ENCODE results near the gene USP10.
"Not testable (repeated sequence)": the region's sequence is repeated elsewhere in the genome, so short reads cannot be mapped to it uniquely, and the experiment has no call there.

USP10 gene

GRCh38 chr16:84735849-84736586 lies 36.2 kb downstream of the USP10 start:
- Mint-ChIP-seq H3K27me3 (ENCODE audit: low read depth) (no peaks in the 10 kb centered on the region), H3K36me3 (ENCODE audit: low read depth) (peaks cover 23% of the 10 kb centered on the region), H3K4me1 (ENCODE audit: low read depth) (peaks cover 41% of the 10 kb centered on the region), H3K4me3 (peak overlapping the region; percentile 8), H3K9me3 (no peaks in the 10 kb centered on the region), H3K27ac (peak overlapping the region; percentile 72)
- peak; percentile 21 for DNase-seq (ENCODE audit: low spot score)

DNA sequence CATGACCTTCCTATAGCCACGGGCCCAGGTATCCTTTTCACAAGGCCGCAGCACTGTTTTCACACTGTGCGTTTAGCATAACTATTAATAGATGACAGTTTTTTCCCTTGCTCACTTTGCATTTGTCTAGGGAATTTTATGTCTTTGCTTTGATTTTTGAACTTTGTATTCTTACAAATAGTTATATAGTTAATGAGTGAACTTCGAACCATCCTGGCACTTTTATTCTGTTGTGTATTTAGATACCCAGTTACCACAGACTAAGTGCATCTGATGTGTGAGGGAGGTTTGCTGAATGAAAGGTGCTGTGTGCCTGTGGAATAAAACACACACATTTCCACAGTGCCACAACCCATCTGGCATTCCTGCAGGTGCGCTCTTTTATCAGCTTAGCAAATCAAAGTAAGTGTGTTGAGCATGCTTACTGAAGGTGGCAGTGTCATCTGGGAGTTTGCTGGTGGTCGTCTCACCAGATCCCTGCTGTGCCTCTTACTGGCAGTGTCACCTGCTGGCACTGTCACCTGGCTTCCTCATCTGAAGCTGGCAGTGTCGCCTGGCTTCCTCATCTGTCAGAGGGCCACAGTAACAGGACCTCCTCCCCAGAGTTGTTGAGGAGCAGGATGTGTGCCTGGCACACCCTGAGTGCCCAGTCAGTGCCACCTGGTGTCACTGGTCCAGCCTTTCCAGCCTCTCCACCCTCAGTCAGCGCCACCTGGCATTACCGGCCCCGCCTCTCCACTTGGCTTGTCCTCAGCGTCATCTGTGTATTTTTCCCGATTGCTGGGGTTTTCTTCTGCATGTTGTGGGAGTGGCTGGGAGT lies 37.6 kb downstream of the USP10 start:
- Mint-ChIP-seq H3K27ac (peak overlapping the region; percentile 24), H3K4me1 (ENCODE audit: low read depth) (peaks cover 42% of the 10 kb centered on the region), H3K36me3 (ENCODE audit: low read depth) (peaks cover 31% of the 10 kb centered on the region), H3K27me3 (ENCODE audit: low read depth) (no peaks in the 10 kb centered on the region), H3K4me3 (no peak overlapping the region), H3K9me3 (no peaks in the 10 kb centered on the region)
- no peak for DNase-seq (ENCODE audit: low spot score)

GRCh38 chr16:84738255-84739038 lies 38.6 kb downstream of the USP10 start:
- peak overlapping the region; percentile 74 for H3K27ac Mint-ChIP-seq
- no peaks in the 10 kb centered on the region for H3K9me3 Mint-ChIP-seq
- peak overlapping the region; percentile 67 for H3K4me3 Mint-ChIP-seq
- no peaks in the 10 kb centered on the region for H3K27me3 Mint-ChIP-seq (ENCODE audit: low read depth)
- H3K36me3 Mint-ChIP-seq (ENCODE audit: low read depth) = peaks cover 29% of the 10 kb centered on the region
- peak; percentile 69 for DNase-seq (ENCODE audit: low spot score)
- H3K4me1 Mint-ChIP-seq (ENCODE audit: low read depth) = peaks cover 40% of the 10 kb centered on the region

- Mint-ChIP-seq H3K27me3 (ENCODE audit: low read depth) (no peaks in the 10 kb centered on the region), H3K27ac (no peak overlapping the region), H3K4me1 (ENCODE audit: low read depth) (peaks cover 40% of the 10 kb centered on the region), H3K9me3 (no peaks in the 10 kb centered on the region), H3K4me3 (no peak overlapping the region), H3K36me3 (ENCODE audit: low read depth) (peaks cover 28% of the 10 kb centered on the region)
- no peak for DNase-seq (ENCODE audit: low spot score)
These were observed 39.7 kb downstream of the USP10 start for GRCh38 chr16:84739349-84740124.

GRCh38 chr16:84740596-84741116 lies 40.9 kb downstream of the USP10 start:
- H3K27ac Mint-ChIP-seq = no peak overlapping the region

GRCh38 chr16:84741340-84741830 lies 41.6 kb downstream of the USP10 start:
- H3K4me3 Mint-ChIP-seq = no peak overlapping the region
- peaks cover 28% of the 10 kb centered on the region for H3K36me3 Mint-ChIP-seq (ENCODE audit: low read depth)
- no peaks in the 10 kb centered on the region for H3K27me3 Mint-ChIP-seq (ENCODE audit: low read depth)
- peak overlapping the region; percentile 33 for H3K27ac Mint-ChIP-seq
- no peaks in the 10 kb centered on the region for H3K9me3 Mint-ChIP-seq
- DNase-seq (ENCODE audit: low spot score) = no peak
- peaks cover 30% of the 10 kb centered on the region for H3K4me1 Mint-ChIP-seq (ENCODE audit: low read depth)

More at GRCh38 chr16:84740596-84741116, 40.9 kb downstream of the USP10 start:
- Mint-ChIP-seq H3K27me3 (ENCODE audit: low read depth) (no peaks in the 10 kb centered on the region), H3K4me3 (no peak overlapping the region), H3K36me3 (ENCODE audit: low read depth) (peaks cover 29% of the 10 kb centered on the region), H3K9me3 (no peaks in the 10 kb centered on the region), H3K4me1 (ENCODE audit: low read depth) (peaks cover 37% of the 10 kb centered on the region)
- no peak for DNase-seq (ENCODE audit: low spot score)

DNA sequence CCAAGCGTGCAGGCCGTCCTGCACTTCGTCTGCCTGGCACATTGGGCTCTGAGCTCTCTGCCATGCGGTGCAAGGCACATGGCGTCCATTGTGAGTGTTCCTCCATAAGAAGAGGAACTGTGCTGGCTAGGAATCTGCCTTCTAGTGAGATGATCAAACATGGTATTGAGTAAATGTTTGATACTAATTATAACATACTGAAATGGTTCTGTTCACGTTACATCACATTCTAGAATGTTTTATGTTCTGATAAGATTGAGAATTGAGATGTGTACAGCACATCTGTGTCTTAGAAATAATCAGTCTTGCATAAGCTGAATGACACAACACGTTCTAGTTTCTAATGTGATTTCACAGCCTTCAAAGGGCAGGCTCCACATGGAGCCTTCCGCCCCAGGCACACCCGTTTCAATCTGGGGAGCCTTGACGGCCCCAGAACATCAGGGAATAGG lies 42.9 kb downstream of the USP10 start:
- Mint-ChIP-seq H3K27me3 (ENCODE audit: low read depth) (no peaks in the 10 kb centered on the region), H3K4me1 (ENCODE audit: low read depth) (peaks cover 24% of the 10 kb centered on the region), H3K4me3 (no peak overlapping the region), H3K9me3 (no peaks in the 10 kb centered on the region), H3K27ac (no peak overlapping the region), H3K36me3 (ENCODE audit: low read depth) (peaks cover 30% of the 10 kb centered on the region)
- no peak for DNase-seq (ENCODE audit: low spot score)

GRCh38 chr16:84746231-84746630 lies 46.4 kb downstream of the USP10 start:
- Mint-ChIP-seq H3K36me3 (ENCODE audit: low read depth) (peaks cover 23% of the 10 kb centered on the region), H3K9me3 (no peaks in the 10 kb centered on the region), H3K4me3 (no peak overlapping the region), H3K27me3 (ENCODE audit: low read depth) (no peaks in the 10 kb centered on the region), H3K4me1 (ENCODE audit: low read depth) (peaks cover 16% of the 10 kb centered on the region), H3K27ac (no peak overlapping the region)
- DNase-seq (ENCODE audit: low spot score) = no peak

GRCh38 chr16:84746875-84747274 lies 47.1 kb downstream of the USP10 start:
- Mint-ChIP-seq H3K27me3 (ENCODE audit: low read depth) (no peaks in the 10 kb centered on the region), H3K27ac (no peak overlapping the region), H3K4me3 (no peak overlapping the region), H3K4me1 (ENCODE audit: low read depth) (peaks cover 19% of the 10 kb centered on the region), H3K9me3 (no peaks in the 10 kb centered on the region), H3K36me3 (ENCODE audit: low read depth) (peaks cover 18% of the 10 kb centered on the region)
- DNase-seq (ENCODE audit: low spot score) = no peak

DNA sequence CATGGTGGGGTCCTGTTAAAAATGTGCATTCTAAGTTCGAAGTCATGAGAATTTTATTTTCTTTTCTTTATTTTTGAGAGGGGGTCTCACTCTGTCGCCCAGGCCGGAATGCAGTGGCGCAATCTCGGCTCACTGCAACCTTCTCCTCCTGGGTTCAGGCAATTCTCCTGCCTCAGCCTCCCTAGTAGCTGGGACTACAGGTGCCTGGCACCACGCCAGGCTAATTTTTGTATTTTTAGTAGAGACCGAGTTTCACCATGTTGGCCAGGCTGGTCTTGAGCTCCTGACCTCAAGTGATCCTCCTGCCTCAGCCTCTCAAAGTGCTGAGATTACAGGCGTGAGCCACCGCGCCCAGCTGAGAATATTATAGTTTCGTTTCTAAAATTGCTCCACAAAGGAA lies 48.4 kb downstream of the USP10 start:
- Mint-ChIP-seq H3K4me1 (ENCODE audit: low read depth) (peaks cover 21% of the 10 kb centered on the region), H3K36me3 (ENCODE audit: low read depth) (peaks cover 15% of the 10 kb centered on the region)
- not testable (repeated sequence) for H3K27ac Mint-ChIP-seq; H3K27me3 Mint-ChIP-seq (ENCODE audit: low read depth); H3K4me3 Mint-ChIP-seq; H3K9me3 Mint-ChIP-seq; DNase-seq (ENCODE audit: low spot score)

DNA sequence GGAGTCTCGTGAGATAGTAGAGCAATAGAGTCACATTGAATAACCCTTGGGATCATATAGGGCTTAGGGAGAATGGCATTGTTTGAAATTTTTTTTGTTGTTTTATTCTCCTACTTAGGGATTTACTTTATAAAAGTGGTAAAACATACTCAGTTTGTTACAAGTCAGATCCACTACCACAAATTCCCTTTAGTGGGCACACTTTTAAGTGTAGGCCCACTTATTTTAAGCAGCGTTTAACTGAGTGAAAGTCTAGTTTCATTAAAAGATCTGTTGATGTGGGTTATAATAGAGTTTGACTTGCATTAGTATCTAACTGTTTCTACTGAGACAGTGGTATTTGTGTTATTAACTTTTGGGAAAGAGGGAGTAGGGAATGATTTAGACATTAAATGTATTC lies 49.3 kb downstream of the USP10 start:
- no peaks in the 10 kb centered on the region for H3K27me3 Mint-ChIP-seq (ENCODE audit: low read depth)
- no peak for DNase-seq (ENCODE audit: low spot score)
- no peak overlapping the region for H3K27ac Mint-ChIP-seq
- peaks cover 25% of the 10 kb centered on the region for H3K4me1 Mint-ChIP-seq (ENCODE audit: low read depth)
- peaks cover 12% of the 10 kb centered on the region for H3K36me3 Mint-ChIP-seq (ENCODE audit: low read depth)
- H3K4me3 Mint-ChIP-seq = no peak overlapping the region
- H3K9me3 Mint-ChIP-seq = no peaks in the 10 kb centered on the region

GRCh38 chr16:84749815-84750214 lies 50.0 kb downstream of the USP10 start:
- no peak overlapping the region for H3K27ac Mint-ChIP-seq
- H3K9me3 Mint-ChIP-seq = no peaks in the 10 kb centered on the region
- H3K36me3 Mint-ChIP-seq (ENCODE audit: low read depth) = peaks cover 11% of the 10 kb centered on the region
- H3K4me3 Mint-ChIP-seq = no peak overlapping the region
- H3K27me3 Mint-ChIP-seq (ENCODE audit: low read depth) = no peaks in the 10 kb centered on the region
- H3K4me1 Mint-ChIP-seq (ENCODE audit: low read depth) = peaks cover 32% of the 10 kb centered on the region
- no peak for DNase-seq (ENCODE audit: low spot score)

- Mint-ChIP-seq H3K27ac (no peak overlapping the region), H3K4me3 (no peak overlapping the region), H3K4me1 (ENCODE audit: low read depth) (peaks cover 36% of the 10 kb centered on the region)
These were observed 50.8 kb downstream of the USP10 start for GRCh38 chr16:84750575-84750974.

More at GRCh38 chr16:84750575-84750974, 50.8 kb downstream of the USP10 start:
- Mint-ChIP-seq H3K9me3 (no peaks in the 10 kb centered on the region), H3K27me3 (ENCODE audit: low read depth) (no peaks in the 10 kb centered on the region), H3K36me3 (ENCODE audit: low read depth) (peaks cover 7% of the 10 kb centered on the region)
- no peak for DNase-seq (ENCODE audit: low spot score)
